ENCODE measurements around the gene ZFP36L2.

DNA sequence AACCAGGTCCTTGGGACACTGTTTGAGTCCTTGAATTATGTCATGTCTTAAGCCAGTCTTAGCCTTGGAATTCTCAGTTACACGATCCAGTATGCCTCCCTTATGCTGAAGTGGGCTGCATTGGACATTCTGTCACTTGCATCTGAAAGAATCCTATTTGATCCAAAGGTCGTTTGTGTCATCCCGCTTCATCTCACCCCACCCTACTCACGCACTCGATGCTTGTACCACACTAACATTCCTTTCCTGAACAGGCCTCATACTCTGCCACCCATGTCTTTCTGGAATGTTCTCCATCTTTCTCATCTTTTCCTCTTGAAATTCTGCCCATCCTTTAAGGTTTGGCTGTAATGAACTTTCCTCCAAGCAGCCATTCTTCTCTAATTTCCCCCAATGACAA, 27.9 kb upstream of the ZFP36L2 start:
- TF ChIP-seq TAF1 (IDR thresholded peaks at IDR 0.05; ENCODE audit: borderline replicate concordance, low read depth, low read length) (no peak), POLR2AphosphoS5 (IDR thresholded peaks at IDR 0.05; ENCODE audit: low read depth, low read length) (no peak)

All from GM12892 (cell line).